Loucy (cell line): ENCODE measurements around the gene CCL5.

Experiments
- H2AFZ ChIP-seq: fragments of 200-600 bp; sonication (generic); 2 replicates; pipeline ENCODE4 v1.6.0; 2016; ENCODE audit warnings: antibody characterized with exemption, mild to moderate bottlenecking, low read length, moderate library complexity
- H3F3A ChIP-seq: fragments of 200-600 bp; 2 replicates; pipeline ENCODE4 v1.6.0; 2016; ENCODE audit warnings: antibody characterized with exemption, low read depth, mild to moderate bottlenecking
- H3K27me3 ChIP-seq: fragments of 200-600 bp; sonication (generic); 2 replicates; pipeline ENCODE4 v1.6.1; 2014; ENCODE audit warnings: low read length, mild to moderate bottlenecking; ENCODE audit not compliant: insufficient read depth, poor library complexity, severe bottlenecking
- H3K36me3 ChIP-seq: fragments of 200-600 bp; sonication (generic); 2 replicates; pipeline ENCODE4 v1.6.1; 2016; ENCODE audit warnings: low read length; ENCODE audit not compliant: insufficient read depth
- H3K4me1 ChIP-seq: fragments of 200-600 bp; sonication (generic); 2 replicates; pipeline ENCODE4 v1.5.1; 2014; ENCODE audit warnings: low read length, mild to moderate bottlenecking; ENCODE audit not compliant: insufficient read depth, poor library complexity, severe bottlenecking
- H3K4me2 ChIP-seq: fragments of 200-600 bp; sonication (generic); 2 replicates; pipeline ENCODE4 v1.6.0; 2014; ENCODE audit warnings: antibody characterized with exemption, low read length, low read depth, mild to moderate bottlenecking; ENCODE audit not compliant: poor library complexity, severe bottlenecking
- H3K4me3 ChIP-seq: fragments of 200-600 bp; sonication (generic); 2 replicates; pipeline ENCODE4 v1.5.1; 2014; ENCODE audit warnings: low read length, mild to moderate bottlenecking, mixed read lengths; ENCODE audit not compliant: poor library complexity, severe bottlenecking
- H3K79me2 ChIP-seq: fragments of 200-600 bp; sonication (generic); 2 replicates; pipeline ENCODE4 v1.6.1; 2014; ENCODE audit warnings: low read length; ENCODE audit not compliant: insufficient read depth
- H3K9ac ChIP-seq: fragments of 200-600 bp; sonication (generic); 2 replicates; pipeline ENCODE4 v1.6.0; 2014; ENCODE audit warnings: mild to moderate bottlenecking, low read depth, low read length, moderate library complexity; ENCODE audit not compliant: poor library complexity, severe bottlenecking
- H3K9me2 ChIP-seq: fragments of 200-600 bp; sonication (generic); replicated peaks from 2 replicates; pipeline ENCODE4 v1.6.1; 2016; ENCODE audit warnings: low read depth, low read length, mixed read lengths
- H3K9me3 ChIP-seq: fragments of 200-600 bp; sonication (generic); 2 replicates; pipeline ENCODE4 v1.6.1; 2014; ENCODE audit warnings: mild to moderate bottlenecking, antibody characterized with exemption, low read length, low read depth; ENCODE audit not compliant: insufficient read depth
- H4K20me1 ChIP-seq: fragments of 200-600 bp; sonication (generic); 2 replicates; pipeline ENCODE4 v1.6.0; 2014; ENCODE audit warnings: antibody characterized with exemption, low read length, mild to moderate bottlenecking; ENCODE audit not compliant: insufficient read depth, poor library complexity, severe bottlenecking
- EZH2phosphoT487 ChIP-seq: fragments of 200-600 bp; IDR thresholded peaks from 2 replicates; pipeline ENCODE4 v1.6.1; 2018; ENCODE audit warnings: antibody characterized with exemption, mild to moderate bottlenecking, moderate library complexity, borderline replicate concordance
- TF ChIP-seq, protein P1 (sequence below): fragments of 200-600 bp; sonication (generic); conservative IDR thresholded peaks from 2 replicates; pipeline ENCODE4 v1.5.1; 2014; ENCODE audit warnings: mild to moderate bottlenecking, antibody characterized with exemption, low read length

The CCL5 gene

DNA sequence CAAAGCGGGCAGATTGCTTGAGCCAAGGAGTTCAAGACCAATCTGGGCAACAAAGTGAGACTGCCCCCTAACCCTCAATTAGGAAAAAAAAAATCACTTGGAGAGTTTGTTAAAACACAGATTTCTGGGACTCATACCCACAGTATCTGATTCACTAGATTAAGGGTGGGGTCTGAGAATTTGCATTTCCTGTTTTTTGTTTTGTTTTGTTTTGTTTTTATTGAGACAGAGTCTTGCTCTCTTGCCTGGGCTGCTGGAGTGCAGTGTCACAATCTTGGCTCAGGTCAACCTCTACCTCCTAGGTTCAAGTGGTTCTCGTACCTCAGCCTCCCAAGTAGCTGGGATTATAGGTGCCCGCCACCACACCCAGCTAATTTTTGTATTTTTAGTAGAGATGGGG lies 12.6 kb downstream of the CCL5 start:
- no peaks in the 10 kb centered on the region for H3F3A ChIP-seq

DNA sequence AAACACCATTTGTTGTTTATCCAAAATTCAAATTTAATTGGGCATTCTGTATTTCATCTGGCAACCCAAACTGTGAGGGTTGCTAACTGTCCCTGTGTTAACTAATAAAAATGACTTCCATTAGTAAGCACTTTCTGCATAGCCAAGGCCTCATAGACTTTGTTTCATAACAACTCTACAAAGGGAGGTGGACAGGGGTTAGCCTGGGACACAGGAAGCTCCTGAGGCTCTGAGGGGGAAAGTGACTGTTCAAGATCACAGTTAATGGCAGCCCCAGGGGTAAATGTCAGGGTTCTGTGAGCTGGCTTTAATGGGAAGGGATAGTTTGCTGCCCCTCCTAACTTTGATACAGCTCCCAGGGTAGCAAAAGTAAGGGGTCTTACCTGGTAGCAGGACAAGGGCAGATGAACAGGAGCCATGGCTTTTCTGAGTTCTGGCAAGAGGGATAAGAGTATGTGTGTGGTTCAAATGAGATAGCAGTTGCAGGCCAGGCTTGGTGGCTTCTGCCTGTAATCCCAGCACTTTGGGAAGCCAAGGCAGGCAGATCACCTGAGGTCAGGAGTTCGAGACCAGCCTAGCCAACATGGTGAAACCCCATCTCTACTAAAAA lies 13.7 kb downstream of the CCL5 start:
- no peaks in the 10 kb centered on the region for H3F3A ChIP-seq
- H3K4me3 ChIP-seq: peak overlapping the region; percentile 17
- H3K4me2 ChIP-seq: peak overlapping the region; percentile 67
- H3K9me2 ChIP-seq: no peaks in the 10 kb centered on the region
- no peaks in the 10 kb centered on the region for H3K79me2 ChIP-seq
- no peaks in the 10 kb centered on the region for H3K36me3 ChIP-seq
- H3K9me3 ChIP-seq: no peaks in the 10 kb centered on the region
- H2AFZ ChIP-seq: peak overlapping the region; percentile 90
- peak overlapping the region; percentile 41 for H3K9ac ChIP-seq
- no peak for TF ChIP-seq EZH2phosphoT487
- TF ChIP-seq, protein P1, sequence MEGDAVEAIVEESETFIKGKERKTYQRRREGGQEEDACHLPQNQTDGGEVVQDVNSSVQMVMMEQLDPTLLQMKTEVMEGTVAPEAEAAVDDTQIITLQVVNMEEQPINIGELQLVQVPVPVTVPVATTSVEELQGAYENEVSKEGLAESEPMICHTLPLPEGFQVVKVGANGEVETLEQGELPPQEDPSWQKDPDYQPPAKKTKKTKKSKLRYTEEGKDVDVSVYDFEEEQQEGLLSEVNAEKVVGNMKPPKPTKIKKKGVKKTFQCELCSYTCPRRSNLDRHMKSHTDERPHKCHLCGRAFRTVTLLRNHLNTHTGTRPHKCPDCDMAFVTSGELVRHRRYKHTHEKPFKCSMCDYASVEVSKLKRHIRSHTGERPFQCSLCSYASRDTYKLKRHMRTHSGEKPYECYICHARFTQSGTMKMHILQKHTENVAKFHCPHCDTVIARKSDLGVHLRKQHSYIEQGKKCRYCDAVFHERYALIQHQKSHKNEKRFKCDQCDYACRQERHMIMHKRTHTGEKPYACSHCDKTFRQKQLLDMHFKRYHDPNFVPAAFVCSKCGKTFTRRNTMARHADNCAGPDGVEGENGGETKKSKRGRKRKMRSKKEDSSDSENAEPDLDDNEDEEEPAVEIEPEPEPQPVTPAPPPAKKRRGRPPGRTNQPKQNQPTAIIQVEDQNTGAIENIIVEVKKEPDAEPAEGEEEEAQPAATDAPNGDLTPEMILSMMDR: no peak
- H3K4me1 ChIP-seq: peaks cover 18% of the 10 kb centered on the region
- H3K27me3 ChIP-seq: no peaks in the 10 kb centered on the region
- H4K20me1 ChIP-seq: no peaks in the 10 kb centered on the region

More for the DNA sequence above, 12.6 kb downstream of the CCL5 start:
- Histone ChIP-seq H4K20me1 (no peaks in the 10 kb centered on the region), H2AFZ (no peak overlapping the region), H3K9me2 (no peaks in the 10 kb centered on the region), H3K9me3 (no peaks in the 10 kb centered on the region), H3K4me3 (no peak overlapping the region), H3K4me1 (peaks cover 18% of the 10 kb centered on the region), H3K9ac (no peak overlapping the region), H3K27me3 (no peaks in the 10 kb centered on the region), H3K4me2 (no peak overlapping the region), H3K36me3 (no peaks in the 10 kb centered on the region), H3K79me2 (no peaks in the 10 kb centered on the region)
- no peak for TF ChIP-seq EZH2phosphoT487
- TF ChIP-seq, protein P1: no peak

DNA sequence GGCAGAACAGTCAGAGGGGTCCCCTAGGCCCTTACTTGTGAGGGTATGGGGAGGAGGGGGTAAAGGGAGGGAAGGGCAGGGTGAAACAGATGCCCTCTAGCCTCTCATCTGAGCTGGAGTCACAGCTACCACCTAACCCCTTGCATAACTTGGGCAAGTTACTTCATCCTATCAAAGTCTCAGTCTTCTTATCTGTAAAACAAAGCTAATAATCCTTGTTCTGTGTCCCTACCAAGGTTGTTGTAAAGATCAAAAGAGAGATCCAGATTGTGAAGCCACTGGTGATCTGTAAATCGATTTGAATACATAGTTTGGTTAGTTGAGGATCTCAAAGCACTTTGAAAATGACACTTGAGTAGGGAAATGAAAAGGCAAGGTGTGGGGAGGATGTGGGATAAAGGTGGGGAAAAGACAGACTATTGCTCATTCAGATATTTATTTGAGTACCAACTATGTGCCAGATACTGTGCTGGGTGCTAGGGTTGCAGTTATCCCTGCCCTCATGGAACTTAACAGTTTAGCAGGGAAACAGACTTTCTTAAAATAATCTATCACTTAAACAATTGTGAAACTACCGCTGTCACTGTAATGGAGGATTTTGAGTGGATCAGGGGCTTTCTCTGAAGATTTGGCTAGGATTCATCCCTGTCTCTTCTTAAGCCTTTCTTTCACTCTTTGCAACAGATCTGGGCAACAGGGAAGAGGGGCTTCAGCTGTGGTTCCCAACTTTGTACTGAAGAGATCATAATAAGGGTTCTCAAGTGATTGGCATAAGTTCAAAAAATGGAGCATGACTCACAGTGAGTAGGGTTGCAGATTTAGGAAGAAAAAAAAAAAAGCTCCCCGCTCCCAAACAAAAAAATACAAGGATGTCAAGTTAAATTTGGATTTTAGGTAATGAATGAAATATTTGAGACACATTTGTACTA lies 14.5 kb downstream of the CCL5 start:
- no peaks in the 10 kb centered on the region for H4K20me1 ChIP-seq
- H3K4me3 ChIP-seq: peak overlapping the region; percentile 17
- peaks cover 15% of the 10 kb centered on the region for H3K4me1 ChIP-seq
- H3K36me3 ChIP-seq: no peaks in the 10 kb centered on the region
- H3F3A ChIP-seq: no peaks in the 10 kb centered on the region
- TF ChIP-seq, protein P1: no peak
- no peak for TF ChIP-seq EZH2phosphoT487
- H3K27me3 ChIP-seq: no peaks in the 10 kb centered on the region
- H3K9ac ChIP-seq: peak overlapping the region; percentile 41
- H3K4me2 ChIP-seq: peak overlapping the region; percentile 67
- H3K9me2 ChIP-seq: no peaks in the 10 kb centered on the region
- peak overlapping the region; percentile 90 for H2AFZ ChIP-seq
- no peaks in the 10 kb centered on the region for H3K9me3 ChIP-seq
- H3K79me2 ChIP-seq: no peaks in the 10 kb centered on the region
